H1 (cell line): ENCODE measurements around the gene PDYN. TPM values are rescaled to one million over a fixed set of nuclear protein-coding genes. Genes with fewer than 3 reads are reported as not detected.
A peak's percentile ranks its signal among the peaks of the same experiment; 100 is the strongest.

Experiments used
- CTCF ChIA-PET: fragments of 300-600 bp; sonication (Branson Sonifier 250); formaldehyde crosslinking; loops from one replicate; lab custom pipeline; 2021; ENCODE audit not compliant: partially characterized antibody; lab: Charles Lee
- POLR2A ChIA-PET: fragments of 300-600 bp; sonication (Branson Sonifier 250); formaldehyde crosslinking; loops from one replicate; lab custom pipeline; 2021; ENCODE audit warnings: inconsistent platforms; ENCODE audit not compliant: partially characterized antibody; lab: Charles Lee
- DNase-seq, 2 experiments: peaks; one replicate each; pipeline versions ENCODE4 v3.0.0 to v3.0.0-alpha.2; 2010 to 2022; ENCODE audit warnings: low spot score in 2 of 2, low read depth in 1 of 2, mixed read lengths in 1 of 2
- FAIRE-seq: peaks from 2 replicates; lab custom pipeline; 2011; peaks lifted over from hg19 to GRCh38; lab: Jason Lieb, UNC
- H2AFZ ChIP-seq: 2 replicates; pipeline ENCODE4 v1.8.1; 2012; ENCODE audit warnings: low read length, inconsistent platforms
- H2AK5ac ChIP-seq: 2 replicates; pipeline ENCODE4 v1.6.1; 2013; ENCODE audit warnings: low read depth, low read length
- H2BK120ac ChIP-seq: replicated peaks from 2 replicates; pipeline ENCODE3; 2013; ENCODE audit warnings: low read depth, low read length, inconsistent platforms
- H2BK12ac ChIP-seq: 2 replicates; pipeline ENCODE4 v1.6.1; 2013; ENCODE audit warnings: low read depth, low read length
- H2BK15ac ChIP-seq: 2 replicates; pipeline ENCODE4 v1.6.1; 2013; ENCODE audit warnings: low read length
- H2BK20ac ChIP-seq: 2 replicates; pipeline ENCODE4 v1.6.1; 2013; ENCODE audit warnings: low read length
- H2BK5ac ChIP-seq: 2 replicates; pipeline ENCODE4 v1.6.1; 2013; ENCODE audit warnings: low read depth, low read length
- H3K14ac ChIP-seq: 2 replicates; pipeline ENCODE4 v1.6.1; 2013; ENCODE audit warnings: inconsistent platforms; ENCODE audit not compliant: insufficient read length
- H3K18ac ChIP-seq: 2 replicates; pipeline ENCODE4 v1.6.1; 2013; ENCODE audit warnings: low read length; ENCODE audit errors: extremely low read depth
- H3K23ac ChIP-seq: 2 replicates; pipeline ENCODE4 v1.6.1; 2013; ENCODE audit warnings: inconsistent platforms; ENCODE audit not compliant: insufficient read length
- H3K23me2 ChIP-seq: 2 replicates; pipeline ENCODE4 v1.6.1; 2013; ENCODE audit warnings: low read depth, low read length
- H3K27ac ChIP-seq: 2 replicates; pipeline ENCODE4 v1.6.1; 2011; ENCODE audit warnings: low read depth, low read length, inconsistent platforms
- H3K27me3 ChIP-seq, 4 experiments: replicated peaks in 1 of 4; 1 replicate in 1 of 4; 2 replicates in 3 of 4; pipeline versions ENCODE4 v1.6.1 to v1.8.1; 2011 to 2013; ENCODE audit warnings: low read length in 3 of 4, mild to moderate bottlenecking in 3 of 4, inconsistent platforms in 2 of 4, mixed read lengths in 2 of 4, moderate library complexity in 1 of 4; ENCODE audit not compliant: control insufficient read depth in 3 of 4, insufficient read depth in 3 of 4; ENCODE audit errors: extremely low read depth in 1 of 4
- H3K36me3 ChIP-seq, 4 experiments: 2 replicates each; pipeline versions ENCODE4 v1.6.1 to v1.8.1; 2011 to 2013; ENCODE audit warnings: mild to moderate bottlenecking in 4 of 4, low read length in 3 of 4, moderate library complexity in 2 of 4, control low read depth in 1 of 4, inconsistent platforms in 1 of 4; ENCODE audit not compliant: insufficient read depth in 4 of 4, control insufficient read depth in 2 of 4
- H3K4ac ChIP-seq: replicated peaks from 2 replicates; pipeline ENCODE3; 2013; ENCODE audit warnings: low read length, low read depth, mixed read lengths, inconsistent platforms; ENCODE audit not compliant: insufficient read length
- H3K4me1 ChIP-seq, 4 experiments: replicated peaks in 1 of 4; 1 replicate in 1 of 4; 2 replicates in 3 of 4; pipeline versions ENCODE4 v1.6.1 to v1.8.1; 2011 to 2013; ENCODE audit warnings: low read length in 3 of 4, inconsistent platforms in 2 of 4, mixed read lengths in 1 of 4; ENCODE audit not compliant: insufficient read depth in 4 of 4, control insufficient read depth in 3 of 4
- H3K4me2 ChIP-seq, 2 experiments: 2 replicates each; pipeline versions ENCODE4 v1.6.1 to v1.8.1; 2011 to 2013; ENCODE audit warnings: low read depth in 2 of 2, low read length in 2 of 2, control low read depth in 1 of 2, inconsistent platforms in 1 of 2, mild to moderate bottlenecking in 1 of 2; ENCODE audit not compliant: insufficient read depth in 1 of 2
- H3K4me3 ChIP-seq, 4 experiments: fragments of 200-600, 300-600 bp in 1 of 4; sonication (generic), shearing (Covaris generic), sonication (Bioruptor Twin) in 1 of 4; 2 replicates each; pipeline versions ENCODE4 v1.5.1 to v1.8.1; 2011 to 2016; ENCODE audit warnings: low read length in 4 of 4, low read depth in 3 of 4, control low read depth in 2 of 4, inconsistent platforms in 2 of 4, mild to moderate bottlenecking in 2 of 4, mixed read lengths in 1 of 4, moderate library complexity in 1 of 4; ENCODE audit not compliant: insufficient read depth in 2 of 4; ENCODE audit errors: extremely low read depth in 1 of 4
- H3K56ac ChIP-seq: replicated peaks from 2 replicates; pipeline ENCODE3; 2013; ENCODE audit warnings: low read depth, mild to moderate bottlenecking, mixed read lengths, low read length, inconsistent platforms; ENCODE audit not compliant: insufficient read length
- H3K79me1 ChIP-seq: 2 replicates; pipeline ENCODE4 v1.6.1; 2013; ENCODE audit warnings: low read depth, low read length, control low read depth
- H3K79me2 ChIP-seq, 2 experiments: 2 replicates each; pipeline versions ENCODE4 v1.6.1 to v1.8.1; 2012 to 2013; ENCODE audit warnings: low read length in 2 of 2, mild to moderate bottlenecking in 2 of 2, inconsistent platforms in 1 of 2; ENCODE audit not compliant: insufficient read depth in 2 of 2, control insufficient read depth in 1 of 2
- H3K9ac ChIP-seq, 4 experiments: replicated peaks in 1 of 4; 1 replicate in 1 of 4; 2 replicates in 3 of 4; pipeline versions ENCODE4 v1.6.1 to v1.8.1; 2011 to 2013; ENCODE audit warnings: low read depth in 3 of 4, low read length in 3 of 4, control low read depth in 2 of 4, mild to moderate bottlenecking in 2 of 4, moderate library complexity in 2 of 4, inconsistent platforms in 1 of 4; ENCODE audit errors: extremely low read depth in 1 of 4
- H3K9me3 ChIP-seq, 2 experiments: 2 replicates each; pipeline versions ENCODE4 v1.6.1 to v1.8.1; 2012 to 2013; ENCODE audit warnings: mild to moderate bottlenecking in 2 of 2, moderate library complexity in 2 of 2, control low read depth in 1 of 2, inconsistent platforms in 1 of 2, low read depth in 1 of 2, low read length in 1 of 2, mixed read lengths in 1 of 2; ENCODE audit not compliant: insufficient read depth in 2 of 2
- H4K20me1 ChIP-seq, 2 experiments: replicated peaks in 1 of 2; 2 replicates each; pipeline versions ENCODE3 to v1.8.1; 2011 to 2013; ENCODE audit warnings: inconsistent platforms in 2 of 2, low read length in 2 of 2, mild to moderate bottlenecking in 1 of 2; ENCODE audit not compliant: insufficient read depth in 2 of 2, control insufficient read depth in 1 of 2
- H4K5ac ChIP-seq: 2 replicates; pipeline ENCODE4 v1.6.1; 2013; ENCODE audit warnings: low read length, low read depth, mixed read lengths, inconsistent platforms; ENCODE audit not compliant: insufficient read length
- H4K8ac ChIP-seq: 2 replicates; pipeline ENCODE4 v1.8.0; 2013; ENCODE audit warnings: mild to moderate bottlenecking, moderate library complexity, low read length, inconsistent platforms; ENCODE audit not compliant: insufficient read depth; ENCODE audit errors: extremely low read depth
- H4K91ac ChIP-seq: replicated peaks from 2 replicates; pipeline ENCODE3; 2013; ENCODE audit warnings: low read length, mixed read lengths, inconsistent platforms; ENCODE audit not compliant: insufficient read length
- CBX5 ChIP-seq: fragments of 300-800, 300-1000 bp; sonication (generic); IDR thresholded peaks from 2 replicates; pipeline ENCODE4 v1.7.1; 2016; ENCODE audit warnings: antibody characterized with exemption, low read length, low read depth
- CHD2 ChIP-seq: IDR thresholded peaks from 2 replicates; pipeline ENCODE4 v1.6.1; 2012; ENCODE audit warnings: low read length, improper control_type of control experiment
- EP300 ChIP-seq, 2 experiments: IDR thresholded peaks; 1 replicate in 1 of 2; 2 replicates in 1 of 2; pipeline ENCODE4 v1.6.1; 2011 to 2012; ENCODE audit warnings: low read depth in 2 of 2, low read length in 2 of 2, mild to moderate bottlenecking in 2 of 2, borderline replicate concordance in 1 of 2, inconsistent platforms in 1 of 2, moderate library complexity in 1 of 2
- JUN ChIP-seq: IDR thresholded peaks from 2 replicates; pipeline ENCODE4 v1.6.1; 2011; ENCODE audit warnings: low read depth, mild to moderate bottlenecking, improper control_type of control experiment, low read length
- PHF8 ChIP-seq: fragments of 200-600 bp; sonication (generic); conservative IDR thresholded peaks from 2 replicates; pipeline ENCODE4 v1.7.1; 2012; ENCODE audit warnings: low read depth, mild to moderate bottlenecking, inconsistent platforms, low read length, moderate library complexity
- RFX5 ChIP-seq: IDR thresholded peaks from 2 replicates; pipeline ENCODE4 v1.6.1; 2011; ENCODE audit warnings: low read depth, low read length, improper control_type of control experiment, borderline replicate concordance
- RNF2 ChIP-seq: fragments of 200-900, 300-1000 bp; sonication (generic); IDR thresholded peaks from 2 replicates; pipeline ENCODE4 v1.7.1; 2016; ENCODE audit warnings: borderline replicate concordance, low read depth, mild to moderate bottlenecking, antibody characterized with exemption, low read length; ENCODE audit not compliant: poor library complexity, severe bottlenecking; ENCODE audit errors: missing control alignments
- YY1 ChIP-seq: IDR thresholded peaks from 2 replicates; pipeline ENCODE4 v1.6.1; 2011; ENCODE audit warnings: low read depth, mild to moderate bottlenecking, low read length
- ZNF274 ChIP-seq: IDR thresholded peaks from 2 replicates; pipeline ENCODE4 v1.7.0; 2012; ENCODE audit warnings: low read length, borderline replicate concordance; ENCODE audit errors: extremely low read depth
- WGBS, 2 experiments: shearing (Covaris generic) in 1 of 2; methylation state at CpG; one replicate each; pipeline versions ENCODE4 v1.1.6 to v1.1.7; 2013 to 2015; ENCODE audit warnings: low lambda C conversion rate in 2 of 2, mixed read lengths in 2 of 2, inconsistent platforms in 1 of 2, low coverage in 1 of 2, missing lambda C conversion rate in 1 of 2; ENCODE audit not compliant: insufficient replicate concordance in 2 of 2, insufficient coverage in 1 of 2, insufficient read length in 1 of 2; ENCODE audit errors: extremely low coverage in 1 of 2, missing lambda C conversion rate in 1 of 2; 5-methylcytosine and 5-hydroxymethylcytosine counted together
- polyA plus RNA-seq, 7 experiments: library from polyadenylated mRNA; depleted of rRNA in 3 of 7; stranded (reverse) in 5 of 7; unstranded in 2 of 7; fragments of >200 nt in 5 of 7; fragments of 200-250 nt in 2 of 7; gene quantifications; 1 replicate in 5 of 7; 2 replicates in 1 of 7; 4 replicates in 1 of 7; pipeline versions ENCODE4 v1.2.1 to v1.2.3, GENCODE V29; 2011 to 2013; ENCODE audit warnings: missing spikeins in 2 of 7, mixed read lengths in 2 of 7
- total RNA-seq: library from RNA; stranded (reverse); fragmentation: NEBNext Ultra II Directional; extraction: Animal tissue kit (Norgen Biotek cat#: 25700); gene quantifications from 2 replicates; pipeline ENCODE4 v1.2.1, GENCODE V29; 2021

PDYN gene
- total and polyA plus RNA-seq, 2 of the 8 experiments (the other 6 are each of a cell fraction or from before 2014, with no cell fraction given) = 0.54 to 0.60 TPM

- ChIA-PET POLR2A (interaction anchor here (2.0 kb wide), 1 partner anchor 9 kb away, joined by 5 read pairs; no protein-coding TSS in a partner anchor), CTCF (interaction anchor here (9.9 kb wide), 1 partner anchor 11 kb away, joined by 51 read pairs; no protein-coding TSS in a partner anchor)
- no peak overlapping the region for H2AFZ ChIP-seq
- no peak overlapping the region for H3K23ac ChIP-seq
- H4K5ac ChIP-seq = no peak overlapping the region
- H4K91ac ChIP-seq = no peak overlapping the region
- H3K27ac ChIP-seq = no peak overlapping the region
- H3K9me3 ChIP-seq = no peaks in the 10 kb centered on the region
- DNase-seq (no peak), FAIRE-seq (no peak)
- H3K4me1 ChIP-seq = peaks cover 4 to 22% (median 10%) of the 10 kb centered on the region in 4 experiments; a peak in 6 of 7 replicates
- 91% methylated on average over 5 of the region's 5 CpGs; no CpG with 5 or more reads in 1 of the 2 experiments for WGBS, 2 experiments
- no peak overlapping the region for H3K9ac ChIP-seq
- no peaks in the 10 kb centered on the region for H3K36me3 ChIP-seq
- H4K8ac ChIP-seq = no peak overlapping the region
- H3K14ac ChIP-seq = no peak overlapping the region
- H3K27me3 ChIP-seq = peaks cover 0 to 4% (median 3%) of the 10 kb centered on the region in 4 experiments; a peak in 4 of 7 replicates
- no peaks in the 10 kb centered on the region for H3K23me2 ChIP-seq
- H2BK12ac ChIP-seq = no peak overlapping the region
- H3K18ac ChIP-seq = no peak overlapping the region
- no peak overlapping the region for H3K4ac ChIP-seq
- H3K79me2 ChIP-seq = no peaks in the 10 kb centered on the region
- H2BK5ac ChIP-seq = no peak overlapping the region
- no peak overlapping the region for H3K4me2 ChIP-seq
- no peak overlapping the region for H3K56ac ChIP-seq
- no peaks in the 10 kb centered on the region for H3K79me1 ChIP-seq
- no peak overlapping the region; the same call in 1 of the 2 replicates for H2BK20ac ChIP-seq
- peak overlapping the region; percentile 72 for H2BK15ac ChIP-seq
- TF ChIP-seq ZNF274 (no peak), CHD2 (no peak), RNF2 (no peak), CBX5 (no peak), RFX5 (no peak), YY1 (no peak), JUN (no peak), EP300 (IDR thresholded peaks at IDR 0.05; ENCODE audit: borderline replicate concordance in 1 of 2, low read depth in 2 of 2, low read length in 2 of 2) (no peak), PHF8 (no peak)
- H4K20me1 ChIP-seq = no peaks in the 10 kb centered on the region
- no peak overlapping the region for H2BK120ac ChIP-seq
- no peak overlapping the region for H3K4me3 ChIP-seq
- no peak overlapping the region for H2AK5ac ChIP-seq
Observed at GRCh38 chr20:1953621-1954020, 40.2 kb downstream of the PDYN start.
